ENCODE data around the gene UBE2J2. TPM values are rescaled to one million over a fixed set of nuclear protein-coding genes. Genes with fewer than 3 reads are reported as not detected.

The UBE2J2 gene
- total and polyA plus RNA-seq, 2 of the 13 experiments (the other 11 are each of a cell fraction or from before 2014, with no cell fraction given): 25.4 to 29.4 TPM

DNA sequence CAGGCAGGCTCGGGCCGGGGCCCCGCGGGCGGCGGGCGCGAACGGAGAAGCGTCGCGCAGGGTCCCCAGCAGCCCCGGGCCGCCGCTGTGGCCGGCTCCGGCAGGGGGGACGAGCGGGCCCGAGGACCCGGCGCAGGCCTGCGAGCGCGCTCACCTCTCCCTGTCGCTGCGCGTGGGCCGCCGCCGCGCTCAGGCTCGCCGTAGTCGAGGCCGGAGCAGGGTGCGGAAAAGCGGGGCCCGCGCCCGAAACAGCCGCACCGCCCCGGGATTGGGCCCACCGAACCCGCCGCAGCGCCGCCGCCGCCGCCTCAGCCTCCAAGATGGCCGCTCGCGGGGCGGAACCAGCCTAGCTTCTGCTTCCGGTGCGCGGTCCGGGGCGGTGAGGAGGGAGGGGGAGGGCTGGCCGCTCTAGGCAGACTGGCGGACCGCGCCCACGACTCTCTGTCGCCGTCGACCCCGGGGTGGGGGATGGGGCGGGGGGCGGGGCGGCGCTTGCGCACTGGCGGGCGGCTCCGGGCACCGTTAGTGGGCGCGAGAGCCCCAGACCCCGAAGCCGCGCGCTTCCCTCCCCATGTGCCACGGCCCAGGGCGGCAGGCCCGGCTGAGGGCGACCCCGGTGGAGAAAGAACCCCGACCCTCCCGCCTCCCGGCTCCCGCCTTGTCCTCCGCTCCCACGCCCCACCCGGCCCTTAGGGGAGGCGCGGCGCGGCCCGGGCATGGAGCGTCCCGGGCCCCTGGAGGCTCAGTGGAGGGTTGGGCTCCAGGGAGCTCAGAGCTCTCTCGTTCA lies at the start of gene UBE2J2 (continued):
- TF ChIP-seq ZNF431 (CRISPR knock-in tag; IDR thresholded peaks at IDR 0.05; ENCODE audit: borderline replicate concordance, low read depth): peak; percentile 73
- TF ChIP-seq NR2C2 (CRISPR knock-in tag; IDR thresholded peaks at IDR 0.05; ENCODE audit: borderline replicate concordance): peak; percentile 98
- no peak for TF ChIP-seq TOE1 (CRISPR knock-in tag; IDR thresholded peaks at IDR 0.05)
- no peak for TF ChIP-seq ZBTB8A (CRISPR knock-in tag; IDR thresholded peaks at IDR 0.05; ENCODE audit: borderline replicate concordance, low read depth)
- 0 out of 2 replicates have a peak, but pooled peaks have one; percentile 34 for TF ChIP-seq ZNF83 (CRISPR knock-in tag; IDR thresholded peaks at IDR 0.05; ENCODE audit: borderline replicate concordance)
- peak; percentile 8; the same call in 1 of the 2 replicates for TF ChIP-seq RXRB (CRISPR knock-in tag; IDR thresholded peaks at IDR 0.05; ENCODE audit: borderline replicate concordance)
- no peak for TF ChIP-seq ZNF558 (CRISPR knock-in tag; IDR thresholded peaks at IDR 0.05; ENCODE audit: borderline replicate concordance)
- TF ChIP-seq ZNF670 (CRISPR knock-in tag; IDR thresholded peaks at IDR 0.05; ENCODE audit: borderline replicate concordance): no peak
- TF ChIP-seq, protein P1, sequence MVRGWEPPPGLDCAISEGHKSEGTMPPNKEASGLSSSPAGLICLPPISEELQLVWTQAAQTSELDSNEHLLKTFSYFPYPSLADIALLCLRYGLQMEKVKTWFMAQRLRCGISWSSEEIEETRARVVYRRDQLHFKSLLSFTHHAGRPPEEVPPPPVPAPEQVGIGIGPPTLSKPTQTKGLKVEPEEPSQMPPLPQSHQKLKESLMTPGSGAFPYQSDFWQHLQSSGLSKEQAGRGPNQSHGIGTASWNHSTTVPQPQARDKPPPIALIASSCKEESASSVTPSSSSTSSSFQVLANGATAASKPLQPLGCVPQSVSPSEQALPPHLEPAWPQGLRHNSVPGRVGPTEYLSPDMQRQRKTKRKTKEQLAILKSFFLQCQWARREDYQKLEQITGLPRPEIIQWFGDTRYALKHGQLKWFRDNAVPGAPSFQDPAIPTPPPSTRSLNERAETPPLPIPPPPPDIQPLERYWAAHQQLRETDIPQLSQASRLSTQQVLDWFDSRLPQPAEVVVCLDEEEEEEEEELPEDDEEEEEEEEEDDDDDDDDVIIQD (CRISPR knock-in tag; IDR thresholded peaks at IDR 0.05; ENCODE audit: low read depth): no peak
- TF ChIP-seq ZZZ3 (CRISPR knock-in tag; IDR thresholded peaks at IDR 0.05; ENCODE audit: borderline replicate concordance): no peak
- peak; percentile 34; the same call in 1 of the 2 replicates for TF ChIP-seq KDM5A (IDR thresholded peaks at IDR 0.05; ENCODE audit: borderline replicate concordance, low read length)
- no peak for TF ChIP-seq ATF7 (IDR thresholded peaks at IDR 0.05)
- no peak for TF ChIP-seq ATF7 (CRISPR knock-in tag; IDR thresholded peaks at IDR 0.05)
- TF ChIP-seq ZFP62 (CRISPR knock-in tag; IDR thresholded peaks at IDR 0.05): no peak
- no peak for TF ChIP-seq AGO2 (optimal IDR thresholded peaks at IDR 0.05; ENCODE audit: low read depth, low read length)
- TF ChIP-seq ZNF543 (CRISPR knock-in tag; IDR thresholded peaks at IDR 0.05): 0 out of 2 replicates have a peak, but pooled peaks have one; percentile 75
- TF ChIP-seq KLF9 (CRISPR knock-in tag; IDR thresholded peaks at IDR 0.05; ENCODE audit: low read depth): no peak
- 0 out of 2 replicates have a peak, but pooled peaks have one; percentile 82 for TF ChIP-seq ARID2 (CRISPR knock-in tag; IDR thresholded peaks at IDR 0.05; ENCODE audit: borderline replicate concordance)
- TF ChIP-seq ZNF296 (CRISPR knock-in tag; conservative IDR thresholded peaks at IDR 0.05): no peak
- TF ChIP-seq SMAD3 (CRISPR knock-in tag; IDR thresholded peaks at IDR 0.05): no peak
- TF ChIP-seq, protein P2, sequence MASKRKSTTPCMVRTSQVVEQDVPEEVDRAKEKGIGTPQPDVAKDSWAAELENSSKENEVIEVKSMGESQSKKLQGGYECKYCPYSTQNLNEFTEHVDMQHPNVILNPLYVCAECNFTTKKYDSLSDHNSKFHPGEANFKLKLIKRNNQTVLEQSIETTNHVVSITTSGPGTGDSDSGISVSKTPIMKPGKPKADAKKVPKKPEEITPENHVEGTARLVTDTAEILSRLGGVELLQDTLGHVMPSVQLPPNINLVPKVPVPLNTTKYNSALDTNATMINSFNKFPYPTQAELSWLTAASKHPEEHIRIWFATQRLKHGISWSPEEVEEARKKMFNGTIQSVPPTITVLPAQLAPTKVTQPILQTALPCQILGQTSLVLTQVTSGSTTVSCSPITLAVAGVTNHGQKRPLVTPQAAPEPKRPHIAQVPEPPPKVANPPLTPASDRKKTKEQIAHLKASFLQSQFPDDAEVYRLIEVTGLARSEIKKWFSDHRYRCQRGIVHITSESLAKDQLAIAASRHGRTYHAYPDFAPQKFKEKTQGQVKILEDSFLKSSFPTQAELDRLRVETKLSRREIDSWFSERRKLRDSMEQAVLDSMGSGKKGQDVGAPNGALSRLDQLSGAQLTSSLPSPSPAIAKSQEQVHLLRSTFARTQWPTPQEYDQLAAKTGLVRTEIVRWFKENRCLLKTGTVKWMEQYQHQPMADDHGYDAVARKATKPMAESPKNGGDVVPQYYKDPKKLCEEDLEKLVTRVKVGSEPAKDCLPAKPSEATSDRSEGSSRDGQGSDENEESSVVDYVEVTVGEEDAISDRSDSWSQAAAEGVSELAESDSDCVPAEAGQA (IDR thresholded peaks at IDR 0.05; ENCODE audit: low read depth): peak; percentile 95
- TF ChIP-seq, protein P2 (CRISPR knock-in tag; IDR thresholded peaks at IDR 0.05; ENCODE audit: borderline replicate concordance): no peak
- TF ChIP-seq NFE2 (CRISPR knock-in tag; IDR thresholded peaks at IDR 0.05): no peak

Measured in HepG2 (cell line).